HG03565 (cell line): Measurements from ENCODE around the gene CAPN12.

Experiments
- ATAC-seq: cut with Tn5 transposase; IDR thresholded peaks from one replicate; pipeline ENCODE4 v1.9.1; 2021; ENCODE audit warnings: mild to moderate bottlenecking, moderate library complexity; ENCODE audit not compliant: unreplicated experiment

Gene CAPN12

GRCh38 chr19:38683393-38684077 is 60.7 kb downstream of the CAPN12 start:
- ATAC-seq = no peak

GRCh38 chr19:38682872-38683392 is 61.3 kb downstream of the CAPN12 start:
- ATAC-seq = no peak

GRCh38 chr19:38682195-38682867 is 61.9 kb downstream of the CAPN12 start:
- no peak for ATAC-seq
